ENCODE results near the gene ZFX.

GRCh38 chrX:24153796-24154189 is 4.3 kb downstream of the ZFX start:
- TF ChIP-seq, protein P1, sequence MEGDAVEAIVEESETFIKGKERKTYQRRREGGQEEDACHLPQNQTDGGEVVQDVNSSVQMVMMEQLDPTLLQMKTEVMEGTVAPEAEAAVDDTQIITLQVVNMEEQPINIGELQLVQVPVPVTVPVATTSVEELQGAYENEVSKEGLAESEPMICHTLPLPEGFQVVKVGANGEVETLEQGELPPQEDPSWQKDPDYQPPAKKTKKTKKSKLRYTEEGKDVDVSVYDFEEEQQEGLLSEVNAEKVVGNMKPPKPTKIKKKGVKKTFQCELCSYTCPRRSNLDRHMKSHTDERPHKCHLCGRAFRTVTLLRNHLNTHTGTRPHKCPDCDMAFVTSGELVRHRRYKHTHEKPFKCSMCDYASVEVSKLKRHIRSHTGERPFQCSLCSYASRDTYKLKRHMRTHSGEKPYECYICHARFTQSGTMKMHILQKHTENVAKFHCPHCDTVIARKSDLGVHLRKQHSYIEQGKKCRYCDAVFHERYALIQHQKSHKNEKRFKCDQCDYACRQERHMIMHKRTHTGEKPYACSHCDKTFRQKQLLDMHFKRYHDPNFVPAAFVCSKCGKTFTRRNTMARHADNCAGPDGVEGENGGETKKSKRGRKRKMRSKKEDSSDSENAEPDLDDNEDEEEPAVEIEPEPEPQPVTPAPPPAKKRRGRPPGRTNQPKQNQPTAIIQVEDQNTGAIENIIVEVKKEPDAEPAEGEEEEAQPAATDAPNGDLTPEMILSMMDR (IDR thresholded peaks at IDR 0.05; ENCODE audit: control extremely low read depth in 1 of 3, insufficient read depth in 1 of 3, low read depth in 1 of 3, low read length in 3 of 3): no peak
- TF ChIP-seq EZH2 (IDR thresholded peaks at IDR 0.05; ENCODE audit: low read depth, low read length, severe bottlenecking) (no peak), POLR2A (IDR thresholded peaks at IDR 0.05; ENCODE audit: control extremely low read depth in 1 of 2, low read depth in 2 of 2, low read length in 2 of 2) (no peak), EGR1 (IDR thresholded peaks at IDR 0.05; ENCODE audit: borderline replicate concordance, low read depth, low read length) (no peak), GABPA (IDR thresholded peaks at IDR 0.05; ENCODE audit: borderline replicate concordance, insufficient read depth, low read length) (no peak), ASH2L (IDR thresholded peaks at IDR 0.05; ENCODE audit: low read length) (no peak), TAF1 (IDR thresholded peaks at IDR 0.05; ENCODE audit: low read depth, low read length) (no peak), SP2 (IDR thresholded peaks at IDR 0.05; ENCODE audit: low read length) (no peak), RAD21 (IDR thresholded peaks at IDR 0.05 in 1 of 2, conservative IDR thresholded peaks at IDR 0.05 in 1 of 2; ENCODE audit: low read depth in 2 of 2, low read length in 2 of 2) (no peak), MAX (IDR thresholded peaks at IDR 0.05) (no peak)

Data from H1 (cell line).